ENCODE measurements around the gene PLPP3. TPM values are rescaled to one million over a fixed set of nuclear protein-coding genes. Genes with fewer than 3 reads are reported as not detected.

The PLPP3 gene
- total and polyA plus RNA-seq, 3 donors from 2014 or later = 41.5 to 103 (median 82.0) TPM

- WGBS, 2 donors = 66 to 71% methylated on average over 2 of the region's 2 CpGs
- Histone ChIP-seq H3K9me3 (no peaks in the 10 kb centered on the region), H3K4me1 (no peaks in the 10 kb centered on the region), H3K36me3 (ENCODE audit: low read depth, missing control alignments) (no peaks in the 10 kb centered on the region), H3K4me3 (no peak overlapping the region), H3K27me3 (no peaks in the 10 kb centered on the region), H3K27ac (no peak overlapping the region)
- intact Hi-C loops (cut with DNase I; ENCODE audit: low total_unique reads) = no loop called here
- TF ChIP-seq CTCF (IDR thresholded peaks at IDR 0.05) (no peak), POLR2A (IDR thresholded peaks at IDR 0.05) (no peak)
- no peak for DNase-seq
Measured at GRCh38 chr1:56490619-56491018, 88.7 kb downstream of the PLPP3 start.

GRCh38 chr1:56489695-56490094, 89.7 kb downstream of the PLPP3 start:
- no peak for DNase-seq
- 72 to 76% methylated on average over 8 of the region's 8 CpGs for WGBS, 2 donors
- no peak overlapping the region for H3K27ac ChIP-seq
- TF ChIP-seq CTCF (IDR thresholded peaks at IDR 0.05) = no peak
- no peak for TF ChIP-seq POLR2A (IDR thresholded peaks at IDR 0.05)
- no peaks in the 10 kb centered on the region for H3K27me3 ChIP-seq
- intact Hi-C loops (cut with DNase I; ENCODE audit: low total_unique reads) = no loop called here
- H3K36me3 ChIP-seq (ENCODE audit: low read depth, missing control alignments) = no peaks in the 10 kb centered on the region
- H3K4me3 ChIP-seq = no peak overlapping the region
- no peaks in the 10 kb centered on the region for H3K9me3 ChIP-seq
- H3K4me1 ChIP-seq = no peaks in the 10 kb centered on the region

GRCh38 chr1:56484695-56485094, 94.7 kb downstream of the PLPP3 start:
- Histone ChIP-seq H3K4me3 (no peak overlapping the region), H3K4me1 (no peaks in the 10 kb centered on the region), H3K27ac (no peak overlapping the region), H3K27me3 (no peaks in the 10 kb centered on the region), H3K9me3 (no peaks in the 10 kb centered on the region), H3K36me3 (ENCODE audit: low read depth, missing control alignments) (no peaks in the 10 kb centered on the region)
- no peak for TF ChIP-seq POLR2A (IDR thresholded peaks at IDR 0.05)
- no peak for TF ChIP-seq CTCF (IDR thresholded peaks at IDR 0.05)
- intact Hi-C loops (cut with DNase I; ENCODE audit: low total_unique reads) = no loop called here
- no peak for DNase-seq

GRCh38 chr1:56483104-56483503, 96.3 kb downstream of the PLPP3 start:
- DNase-seq = no peak
- Histone ChIP-seq H3K9me3 (no peaks in the 10 kb centered on the region), H3K4me3 (no peak overlapping the region), H3K4me1 (no peaks in the 10 kb centered on the region), H3K36me3 (ENCODE audit: low read depth, missing control alignments) (no peaks in the 10 kb centered on the region), H3K27me3 (no peaks in the 10 kb centered on the region), H3K27ac (no peak overlapping the region)
- intact Hi-C loops (cut with DNase I; ENCODE audit: low total_unique reads) = no loop called here
- TF ChIP-seq POLR2A (IDR thresholded peaks at IDR 0.05) (no peak), CTCF (IDR thresholded peaks at IDR 0.05) (no peak)
- 92 to 93% methylated on average over 1 of the region's 1 CpG for WGBS, 2 donors

GRCh38 chr1:56482486-56482885, 96.9 kb downstream of the PLPP3 start:
- TF ChIP-seq POLR2A (IDR thresholded peaks at IDR 0.05) (no peak), CTCF (IDR thresholded peaks at IDR 0.05) (no peak)
- WGBS, 2 donors = 76 to 88% methylated on average over 1 of the region's 1 CpG
- no peaks in the 10 kb centered on the region for H3K27me3 ChIP-seq
- no peaks in the 10 kb centered on the region for H3K4me1 ChIP-seq
- H3K9me3 ChIP-seq = no peaks in the 10 kb centered on the region
- no peak for DNase-seq
- no peak overlapping the region for H3K27ac ChIP-seq
- no peaks in the 10 kb centered on the region for H3K36me3 ChIP-seq (ENCODE audit: low read depth, missing control alignments)
- no peak overlapping the region for H3K4me3 ChIP-seq
- intact Hi-C loops (cut with DNase I; ENCODE audit: low total_unique reads) = no loop called here

Data from testis (tissue), 3 donors.